Measurements from ENCODE around the gene INCA1. TPM values are rescaled to one million over a fixed set of nuclear protein-coding genes. Genes with fewer than 3 reads are reported as not detected.
"Not testable (repeated sequence)": the region's sequence is repeated elsewhere in the genome, so short reads cannot be mapped to it uniquely, and the experiment has no call there.

Gene INCA1, protein sequence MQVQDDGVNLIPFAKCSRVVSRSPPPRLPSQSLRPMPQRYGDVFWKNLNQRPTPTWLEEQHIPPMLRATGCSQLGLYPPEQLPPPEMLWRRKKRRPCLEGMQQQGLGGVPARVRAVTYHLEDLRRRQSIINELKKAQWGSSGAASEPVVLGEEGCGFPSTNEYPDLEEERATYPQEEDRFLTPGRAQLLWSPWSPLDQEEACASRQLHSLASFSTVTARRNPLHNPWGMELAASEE
- total RNA-seq: 0.62 TPM

DNA sequence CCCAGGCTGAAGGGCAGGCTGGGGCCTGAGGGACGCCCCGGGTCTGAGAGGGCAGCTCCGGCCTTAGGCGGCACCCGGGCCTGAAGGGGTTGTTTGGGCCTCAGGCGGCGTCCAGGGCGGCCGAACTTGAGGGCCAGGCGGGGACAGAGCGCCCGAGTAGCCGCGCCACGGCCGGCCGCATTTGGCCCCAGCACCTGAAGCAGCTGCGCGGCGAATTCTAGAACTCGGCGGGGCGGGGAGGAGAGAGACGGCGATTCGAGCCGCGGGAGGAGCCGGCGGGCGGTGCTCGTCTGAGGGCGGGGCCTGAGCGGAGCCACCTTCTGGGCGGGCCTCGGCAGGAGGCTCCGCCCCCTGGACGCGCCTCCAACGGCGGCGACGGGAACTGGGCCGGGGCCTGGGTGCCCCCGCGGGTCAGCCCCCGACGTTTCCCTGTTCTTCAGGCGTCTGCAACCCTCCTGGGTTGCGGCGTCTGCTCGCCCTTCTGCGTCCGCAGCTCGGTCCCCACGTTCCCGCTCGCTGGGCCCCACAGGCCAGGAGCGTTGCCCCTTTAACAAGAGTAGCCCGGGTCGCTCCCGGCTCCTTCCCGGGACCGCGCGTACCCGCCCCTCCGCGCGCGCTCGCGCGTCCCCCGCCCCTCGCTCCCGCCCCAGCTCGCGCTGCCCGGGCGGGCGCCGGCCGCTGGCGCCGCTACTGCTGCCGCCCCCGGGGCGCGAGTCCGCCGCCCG is at the start of gene INCA1, which contains the start of gene KIF1C:
INCA1 (minus strand) TSS at position 221 of the 725 bp plus-strand sequence. CDS start 3,085 bp downstream, outside the sequence.
KIF1C (plus strand) TSS at position 649 of the 725 bp plus-strand sequence. CDS start 2,297 bp downstream, outside the sequence.
- peak; percentile 97 for DNase-seq

DNA sequence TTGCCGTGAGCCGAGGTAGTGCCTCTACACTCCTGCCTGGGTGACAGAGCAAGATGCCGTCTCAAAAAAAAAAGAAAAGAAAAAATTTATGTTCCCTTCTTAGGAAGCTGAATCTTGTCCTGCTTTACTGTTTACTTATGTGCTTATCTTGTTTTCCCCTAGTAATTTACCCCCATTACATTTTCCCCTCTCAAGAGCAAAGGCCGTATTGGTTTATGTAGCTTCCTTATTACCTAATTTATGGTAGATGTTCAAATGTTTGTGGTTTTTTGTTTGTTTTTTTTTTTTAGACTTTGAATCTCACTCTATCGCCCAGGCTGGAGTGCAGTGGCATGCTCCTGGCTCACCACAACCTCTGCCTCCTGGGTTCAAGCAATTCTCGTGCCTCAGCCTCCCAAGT is 48.2 kb upstream of the INCA1 start:
- DNase-seq: no peak

DNA sequence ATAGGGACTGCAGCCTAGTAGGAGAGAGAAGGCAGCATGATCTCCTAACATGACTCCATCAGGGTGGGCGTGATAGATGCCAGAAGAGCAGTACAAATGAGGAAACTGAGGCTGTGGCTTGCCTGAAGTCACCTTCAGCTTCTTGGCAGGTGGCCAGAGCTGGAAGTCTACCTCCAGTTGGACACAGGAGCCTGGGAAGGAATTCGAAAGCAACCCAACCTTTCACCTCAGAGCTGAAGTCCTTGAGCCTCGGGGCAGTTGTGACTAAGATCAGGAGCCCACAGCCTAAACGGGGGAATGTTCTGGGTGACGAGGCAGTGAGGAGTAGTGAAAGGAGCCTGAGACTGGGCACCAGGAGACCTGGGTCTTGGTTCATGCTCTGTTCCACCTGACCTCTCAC is 47.3 kb upstream of the INCA1 start:
- DNase-seq: no peak

DNA sequence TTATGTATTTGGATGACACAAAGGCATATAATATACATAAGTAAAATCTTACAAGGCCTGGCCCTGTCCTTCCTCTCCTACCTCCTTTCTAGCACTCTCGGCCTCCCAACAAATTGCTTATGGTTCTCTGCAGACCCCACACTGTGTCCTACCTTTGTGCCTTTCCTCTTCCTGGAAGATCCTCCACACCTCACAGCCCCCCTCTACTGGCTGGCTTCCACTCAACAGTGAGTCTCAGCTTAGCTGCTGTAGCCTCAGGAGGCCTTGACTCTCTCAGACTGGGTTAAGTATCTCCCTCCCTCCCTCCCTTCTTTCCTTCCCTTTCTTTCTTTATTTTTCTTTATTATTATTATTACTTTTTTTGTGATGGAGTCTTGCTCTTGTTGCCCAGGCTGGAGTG is 46.2 kb upstream of the INCA1 start:
- no peak for DNase-seq

DNA sequence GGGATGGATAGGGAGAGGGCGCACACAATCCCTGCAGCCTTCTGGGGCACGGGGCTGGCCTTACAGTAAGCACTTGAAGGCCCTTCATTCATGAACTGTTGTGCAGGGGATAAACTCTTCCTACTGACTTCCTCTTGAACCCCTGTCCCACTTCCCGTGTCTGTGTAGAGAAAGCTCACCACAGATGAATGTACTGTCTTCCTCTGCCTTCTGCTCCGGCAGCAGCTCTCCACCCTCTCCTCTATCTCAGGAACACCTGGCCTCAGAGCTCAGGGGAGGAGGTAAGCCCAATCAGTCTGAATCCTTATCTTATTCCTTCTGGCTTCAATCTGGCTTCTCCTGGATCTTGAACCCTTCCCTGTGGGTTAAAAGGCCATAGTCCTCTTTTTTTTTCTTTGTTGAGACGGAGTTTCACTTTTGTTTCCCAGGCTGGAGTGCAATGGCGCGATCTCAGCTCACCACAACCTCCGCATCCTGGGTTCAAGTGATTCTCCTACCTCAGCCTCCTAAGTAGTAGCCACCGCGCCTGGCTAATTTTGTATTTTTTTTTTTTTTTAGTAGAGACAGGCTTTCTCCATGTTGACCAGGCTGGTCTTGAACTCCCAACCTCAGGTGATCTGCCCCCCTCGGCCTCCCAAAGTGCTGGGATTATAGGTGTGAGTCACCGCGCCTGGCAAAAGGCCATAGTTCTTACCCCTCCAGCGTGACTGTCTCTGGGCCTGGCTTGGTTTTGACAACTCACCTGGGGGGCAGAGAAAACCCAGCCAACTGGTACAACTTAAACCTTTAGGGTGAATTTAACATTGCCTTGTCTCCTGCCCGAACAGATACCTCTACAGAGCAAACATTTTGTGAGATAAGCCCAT is 45.1 kb upstream of the INCA1 start:
- DNase-seq: no peak

DNA sequence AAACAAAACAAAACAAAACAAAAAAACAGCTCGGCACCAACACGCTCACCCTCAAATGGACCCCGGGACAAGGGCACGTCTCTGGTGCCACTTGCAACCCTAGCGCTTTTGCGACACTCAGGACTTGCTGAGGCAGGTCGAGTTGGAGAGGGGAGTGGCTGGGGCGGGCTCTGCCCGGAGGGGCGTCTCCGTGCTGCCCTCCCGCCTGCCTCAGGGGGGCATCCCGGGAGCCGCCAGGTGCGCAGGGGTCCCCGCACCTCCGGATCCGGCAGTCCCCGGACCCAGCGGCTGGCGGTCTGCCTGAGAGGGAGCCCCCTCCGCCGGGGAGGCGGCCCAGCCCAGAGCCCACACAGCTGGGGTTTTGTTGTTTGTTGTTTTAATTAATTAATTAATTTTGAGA is 38.0 kb upstream of the INCA1 start, which contains the start of gene SLC52A1:
SLC52A1 (minus strand) TSS at position 112 of the 400 bp plus-strand sequence. CDS start 820 bp downstream, outside the sequence.
- DNase-seq: peak; percentile 26

DNA sequence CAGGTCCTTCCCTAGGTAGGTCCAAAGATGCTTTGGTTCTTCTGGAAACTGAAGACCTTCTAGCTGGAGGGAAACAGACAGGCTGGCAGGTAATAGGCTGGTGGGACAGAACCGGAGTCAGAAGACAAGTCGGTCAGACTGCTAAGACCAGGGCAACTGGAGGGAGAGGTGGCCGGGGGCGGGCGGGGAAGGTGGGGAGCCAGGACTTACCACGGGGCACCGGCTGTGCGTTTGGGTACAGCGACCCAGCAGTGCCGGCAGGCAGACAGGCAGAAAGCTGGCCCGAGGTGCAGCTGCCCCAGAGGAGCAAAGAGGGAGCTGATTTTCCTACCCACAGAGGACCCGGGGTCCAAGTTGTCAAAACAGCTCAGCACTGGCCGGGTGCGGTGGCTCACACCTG is 37.3 kb upstream of the INCA1 start:
- no peak for DNase-seq

DNA sequence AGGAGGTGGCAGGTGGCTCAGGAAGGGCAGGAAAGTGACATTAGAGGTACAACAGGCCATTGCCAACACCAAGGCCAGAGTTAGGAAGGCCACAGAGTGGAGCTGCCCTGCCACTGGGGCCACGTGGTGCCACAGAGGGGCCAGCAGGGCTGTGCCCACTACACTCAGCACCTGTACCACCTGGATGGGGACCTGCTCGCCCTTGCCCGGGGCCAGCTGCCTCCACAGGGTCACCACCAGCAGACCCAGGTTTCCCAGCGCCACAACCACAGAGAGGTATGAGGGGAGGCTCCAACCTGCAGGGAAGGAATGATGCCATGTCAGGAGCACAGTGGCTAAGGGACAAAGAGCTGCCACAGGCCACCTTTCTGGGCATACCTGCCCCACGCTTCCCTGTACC is 36.7 kb upstream of the INCA1 start:
- no peak for DNase-seq

DNA sequence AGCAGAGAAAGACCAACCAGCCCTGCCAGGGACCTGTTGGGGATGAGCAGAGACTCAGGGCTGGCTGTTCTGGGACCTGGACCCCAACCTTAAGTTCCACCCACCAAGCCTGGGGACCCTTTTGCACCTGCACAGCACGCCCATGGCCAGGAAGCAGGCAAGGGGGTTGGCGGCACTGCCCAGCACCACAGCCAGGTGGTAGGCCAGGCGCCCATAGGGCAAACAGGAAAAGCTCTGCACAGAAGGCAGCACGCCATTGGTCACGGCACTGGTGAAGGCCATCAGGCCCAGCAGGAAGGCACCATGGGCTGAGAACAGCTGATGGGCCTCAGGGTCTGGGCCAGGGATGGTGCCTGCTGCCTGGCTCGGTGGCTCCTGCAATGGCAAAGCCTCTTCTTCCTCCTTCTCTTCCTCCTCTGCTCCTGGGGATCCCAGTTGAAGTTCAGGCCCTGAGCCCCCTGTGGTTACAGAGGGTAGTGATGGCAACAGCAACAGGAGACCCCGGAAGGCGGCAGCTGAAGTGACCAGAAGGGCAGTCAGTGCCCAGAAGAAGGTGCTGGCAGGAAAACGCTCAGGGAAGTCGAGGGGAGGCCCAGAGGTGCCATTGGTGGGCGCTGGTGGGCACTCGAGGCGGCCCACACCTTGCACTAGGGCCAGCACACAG is 36.2 kb upstream of the INCA1 start:
- DNase-seq: no peak

DNA sequence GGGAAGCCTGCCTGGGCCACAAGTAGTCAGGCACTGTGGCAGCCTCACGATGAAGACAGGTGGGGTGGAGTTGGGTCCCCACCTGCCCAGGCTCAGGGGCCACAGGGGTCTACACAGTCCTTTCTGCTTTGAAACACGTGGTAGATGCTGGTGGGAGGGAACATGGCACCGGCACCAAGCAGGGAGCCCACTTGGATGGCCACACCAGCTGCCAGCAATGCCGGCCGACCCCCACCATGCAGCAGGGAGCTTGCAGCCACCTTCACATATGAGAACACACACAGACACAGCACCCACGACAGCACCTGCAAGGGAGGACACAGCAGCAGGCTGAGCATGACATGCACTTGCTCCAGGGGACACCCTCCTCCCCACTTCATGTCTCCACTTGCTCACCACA is 35.5 kb upstream of the INCA1 start:
- DNase-seq: no peak

DNA sequence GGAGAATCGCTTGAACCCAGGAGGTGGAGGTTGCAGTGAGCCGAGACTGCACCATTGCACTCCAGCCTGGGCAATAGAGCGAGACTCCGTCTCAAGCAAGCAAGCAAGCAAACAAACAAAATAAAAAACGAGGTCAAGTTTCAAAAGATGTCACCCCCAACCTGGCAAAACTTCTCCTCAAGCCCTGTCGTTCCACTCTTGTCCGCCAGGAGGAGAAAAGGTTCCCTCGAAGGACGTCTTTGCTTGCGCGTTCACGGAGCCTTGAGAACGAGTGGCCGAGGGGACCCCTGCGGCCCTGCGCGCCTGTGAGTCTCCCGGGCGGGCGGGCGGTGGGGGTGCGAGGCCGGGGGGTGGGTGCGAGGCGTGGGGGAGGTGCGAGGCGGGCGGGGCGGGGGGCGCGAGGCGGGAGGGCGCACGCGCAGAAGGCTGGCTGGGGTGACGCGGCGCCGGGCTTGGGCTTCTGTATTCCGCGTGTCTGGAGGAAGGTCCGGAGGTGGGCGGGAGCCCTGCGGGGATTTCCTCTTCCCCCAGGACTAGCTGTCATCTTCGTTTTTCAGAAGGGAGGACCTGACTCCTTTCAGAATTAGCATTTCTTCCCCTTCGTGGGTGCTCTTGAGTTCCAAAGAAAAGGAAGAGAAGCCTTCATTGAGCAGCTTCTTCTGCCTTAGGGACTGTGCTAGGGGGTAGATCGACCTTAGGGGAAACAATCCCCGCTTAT is 34.2 kb upstream of the INCA1 start:
- DNase-seq: peak; percentile 92

DNA sequence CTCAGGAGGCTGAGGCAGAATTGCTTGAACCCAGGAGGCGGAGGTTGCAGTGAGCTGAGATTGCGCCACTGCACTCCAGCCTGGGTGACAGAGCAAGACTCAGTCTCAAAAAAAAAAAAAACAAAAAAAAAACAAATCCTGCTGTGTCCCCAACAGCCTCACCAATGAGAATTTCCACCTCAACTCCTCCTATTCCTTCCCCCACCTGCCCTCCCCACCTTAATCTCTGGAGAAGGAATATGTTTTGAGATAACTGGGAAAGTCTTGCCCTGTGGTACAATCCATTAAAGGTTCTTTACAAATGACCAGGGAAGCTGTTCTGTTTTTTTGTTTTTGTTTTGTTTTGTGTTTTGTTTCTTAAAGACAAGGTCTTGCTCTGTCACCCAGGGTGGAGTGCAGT is 32.8 kb upstream of the INCA1 start:
- DNase-seq: not testable (repeated sequence)

DNA sequence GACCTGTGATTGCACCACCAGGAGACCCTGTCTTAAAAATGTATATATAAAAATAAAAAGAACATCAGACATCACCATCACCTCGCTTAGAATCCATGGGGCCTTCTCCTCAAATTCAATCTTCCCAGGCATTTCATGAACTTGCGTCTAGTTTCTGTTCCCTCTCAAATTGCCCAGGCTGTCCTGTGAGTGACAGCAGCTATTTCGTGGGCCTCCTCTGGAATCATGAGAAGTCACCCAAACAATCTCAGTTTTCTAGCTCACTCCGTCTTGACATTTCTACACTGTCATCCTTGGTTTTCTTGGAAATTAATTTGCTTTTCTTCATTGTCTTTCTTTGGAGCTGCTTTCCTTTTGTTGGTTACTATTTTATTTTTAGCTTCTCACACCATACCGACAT is 30.6 kb upstream of the INCA1 start:
- no peak for DNase-seq

DNA sequence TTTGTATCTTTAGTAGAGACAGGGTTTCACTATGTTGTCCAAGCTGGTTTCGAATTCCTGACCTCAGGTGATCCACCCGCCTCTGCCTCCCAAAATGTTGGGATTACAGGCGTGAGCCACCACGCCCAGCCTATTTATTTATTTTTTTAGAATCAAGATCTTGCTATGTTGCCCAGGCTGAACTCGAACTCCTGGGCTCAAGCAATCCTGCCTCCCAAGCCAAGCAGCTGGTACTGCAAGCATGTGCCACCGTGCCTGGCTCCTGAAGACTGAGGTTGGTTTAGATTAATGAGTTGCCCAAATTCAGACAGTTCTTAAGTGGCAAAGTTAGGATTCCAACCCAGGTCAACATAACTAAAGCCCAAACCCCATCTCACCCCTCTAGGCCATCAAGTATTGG is 30.0 kb upstream of the INCA1 start:
- no peak for DNase-seq

DNA sequence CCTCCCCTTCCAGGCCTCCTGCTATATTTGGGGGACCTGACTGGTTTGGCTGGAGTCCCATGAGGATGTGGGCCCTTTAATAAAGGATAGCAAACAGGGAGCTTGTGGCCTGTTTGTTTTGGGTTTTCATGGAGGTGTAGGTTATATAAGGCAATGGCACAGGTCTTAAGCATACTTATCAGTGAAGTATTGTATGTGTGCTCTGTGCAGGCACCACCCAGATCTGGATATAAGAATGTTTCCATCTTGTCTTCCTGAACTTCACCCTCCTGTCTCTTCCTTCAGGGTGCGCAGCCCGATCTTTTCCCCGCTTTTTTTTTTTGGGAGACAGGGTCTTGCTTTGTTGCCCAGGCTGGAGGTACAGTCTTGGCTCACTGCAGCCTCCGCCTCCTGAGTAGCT is 27.3 kb upstream of the INCA1 start:
- DNase-seq: no peak

DNA sequence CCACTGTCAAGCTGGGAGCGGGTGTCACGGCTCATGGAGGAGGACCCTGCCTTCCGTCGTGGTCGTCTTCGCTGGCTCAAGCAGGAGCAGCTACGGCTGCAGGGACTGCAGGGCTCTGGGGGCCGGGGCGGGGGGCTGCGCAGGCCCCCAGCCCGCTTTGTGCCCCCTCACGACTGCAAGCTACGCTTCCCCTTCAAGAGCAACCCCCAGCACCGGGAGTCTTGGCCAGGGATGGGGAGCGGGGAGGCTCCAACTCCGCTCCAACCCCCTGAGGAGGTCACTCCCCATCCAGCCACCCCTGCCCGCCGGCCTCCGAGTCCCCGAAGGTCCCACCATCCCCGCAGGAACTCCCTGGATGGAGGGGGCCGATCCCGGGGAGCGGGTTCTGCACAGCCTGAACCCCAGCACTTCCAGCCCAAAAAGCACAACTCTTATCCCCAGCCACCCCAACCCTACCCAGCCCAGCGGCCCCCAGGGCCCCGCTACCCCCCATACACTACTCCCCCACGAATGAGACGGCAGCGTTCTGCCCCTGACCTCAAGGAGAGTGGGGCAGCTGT is 26.3 kb upstream of the INCA1 start:
- no peak for DNase-seq

DNA sequence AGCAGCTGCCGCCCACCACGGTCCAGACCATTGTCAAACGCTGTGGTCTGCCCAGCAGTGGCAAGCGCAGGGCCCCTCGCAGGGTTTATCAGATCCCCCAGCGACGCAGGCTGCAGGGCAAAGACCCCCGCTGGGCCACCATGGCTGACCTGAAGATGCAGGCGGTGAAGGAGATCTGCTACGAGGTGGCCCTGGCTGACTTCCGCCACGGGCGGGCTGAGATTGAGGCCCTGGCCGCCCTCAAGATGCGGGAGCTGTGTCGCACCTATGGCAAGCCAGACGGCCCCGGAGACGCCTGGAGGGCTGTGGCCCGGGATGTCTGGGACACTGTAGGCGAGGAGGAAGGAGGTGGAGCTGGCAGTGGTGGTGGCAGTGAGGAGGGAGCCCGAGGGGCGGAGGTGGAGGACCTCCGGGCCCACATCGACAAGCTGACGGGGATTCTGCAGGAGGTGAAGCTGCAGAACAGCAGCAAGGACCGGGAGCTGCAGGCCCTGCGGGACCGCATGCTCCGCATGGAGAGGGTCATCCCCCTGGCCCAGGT is 24.9 kb upstream of the INCA1 start:
- DNase-seq: no peak

DNA sequence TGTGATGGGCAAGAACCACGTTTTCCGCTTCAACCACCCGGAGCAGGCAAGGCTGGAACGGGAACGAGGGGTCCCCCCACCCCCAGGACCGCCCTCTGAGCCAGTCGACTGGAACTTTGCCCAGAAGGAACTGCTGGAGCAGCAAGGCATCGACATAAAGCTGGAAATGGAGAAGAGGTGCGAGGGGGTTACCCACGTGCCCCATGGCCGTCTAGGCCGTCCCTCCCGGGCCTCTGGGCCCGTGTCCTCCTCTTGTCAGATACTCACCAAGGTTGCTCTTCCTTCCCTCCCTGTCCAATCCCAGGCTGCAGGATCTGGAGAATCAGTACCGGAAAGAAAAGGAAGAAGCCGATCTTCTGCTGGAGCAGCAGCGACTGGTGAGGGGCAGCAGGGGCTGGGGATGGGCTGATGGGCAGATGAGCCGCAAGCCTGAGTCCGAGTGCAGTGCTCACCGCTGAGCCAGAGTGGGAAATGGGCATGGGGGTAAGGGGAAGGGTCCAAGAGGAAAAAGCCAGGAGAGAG is 23.2 kb upstream of the INCA1 start:
- DNase-seq: no peak

DNA sequence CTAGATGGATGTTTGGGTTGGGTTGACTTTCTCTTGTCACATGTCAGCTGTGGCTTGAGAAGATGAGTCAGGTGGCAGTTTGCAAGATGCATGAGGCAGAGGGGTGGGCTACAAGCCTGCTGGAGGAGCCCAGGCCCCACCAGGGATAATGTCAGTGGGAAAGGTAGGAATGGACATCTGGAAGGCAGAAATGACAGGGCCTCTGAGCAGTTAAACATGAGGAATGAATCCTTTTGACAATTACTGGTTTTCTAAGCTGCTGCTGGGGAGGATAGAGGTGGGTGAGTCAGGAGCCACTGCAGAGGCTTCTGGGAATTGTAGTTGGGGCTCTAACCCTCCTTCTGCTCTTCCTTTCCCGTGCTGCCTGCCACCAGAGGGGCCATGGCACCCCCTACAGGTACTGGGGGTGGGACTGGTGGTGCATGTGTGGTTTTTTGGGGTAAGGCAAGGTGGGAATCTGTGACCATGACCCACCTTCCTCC is 22.2 kb upstream of the INCA1 start:
- DNase-seq: no peak

DNA sequence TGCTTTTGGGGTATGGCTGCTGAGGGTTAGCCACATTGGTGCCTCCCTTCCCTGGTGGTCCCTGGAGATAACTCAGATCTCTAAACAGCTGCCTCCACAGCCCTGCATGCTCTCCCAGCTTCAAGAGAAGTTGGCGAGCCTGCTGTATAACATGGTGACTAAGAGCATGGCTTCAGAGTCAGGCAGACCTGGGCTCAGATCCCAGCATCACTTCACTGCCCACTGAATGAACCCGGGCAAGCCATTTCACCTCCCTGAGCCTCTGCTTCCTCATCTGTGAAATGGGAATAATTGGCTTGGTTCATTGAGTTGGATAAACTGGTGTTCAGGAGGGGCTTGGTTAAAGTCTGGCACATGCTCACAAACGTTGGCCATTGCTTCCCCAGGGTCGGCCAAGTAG is 17.0 kb upstream of the INCA1 start:
- no peak for DNase-seq

DNA sequence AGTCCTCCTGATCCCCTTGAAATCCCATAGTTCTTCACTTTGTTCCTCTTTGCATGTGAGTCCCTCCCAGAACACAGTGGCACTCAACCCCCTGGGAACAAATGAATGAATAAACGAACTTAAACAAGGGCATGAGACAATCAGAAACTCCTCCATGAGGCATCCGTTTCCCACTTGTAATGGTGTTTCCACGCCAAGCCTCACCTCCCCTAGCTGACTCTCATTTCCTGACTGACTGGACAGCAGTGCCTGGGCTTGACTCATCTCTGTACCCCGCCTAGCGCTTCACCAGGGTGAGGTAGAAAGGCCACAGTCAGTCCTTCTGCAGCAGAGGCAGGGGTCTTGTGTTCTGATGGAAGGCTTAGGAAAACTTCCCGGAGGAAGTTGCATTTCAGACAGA is 14.6 kb upstream of the INCA1 start:
- DNase-seq: no peak
